HepG2 (cell line): ENCODE results near the gene PLB1.

ENCODE experiments used
- ZBTB42 ChIP-seq: sonication (generic); formaldehyde crosslinking; IDR thresholded peaks from 2 replicates; pipeline ENCODE4 v1.5.0; 2020; ENCODE audit warnings: mild to moderate bottlenecking, missing genetic modification reagents
- TF ChIP-seq, protein P1 (sequence below): sonication (generic); formaldehyde crosslinking; IDR thresholded peaks from 2 replicates; pipeline ENCODE4 v1.5.0; 2020; ENCODE audit warnings: mild to moderate bottlenecking, missing genetic modification reagents, moderate library complexity
- TF ChIP-seq, protein P2 (sequence below): sonication (generic); formaldehyde crosslinking; IDR thresholded peaks from 2 replicates; pipeline ENCODE4 v1.4.0; 2020; ENCODE audit warnings: missing genetic modification reagents

DNA sequence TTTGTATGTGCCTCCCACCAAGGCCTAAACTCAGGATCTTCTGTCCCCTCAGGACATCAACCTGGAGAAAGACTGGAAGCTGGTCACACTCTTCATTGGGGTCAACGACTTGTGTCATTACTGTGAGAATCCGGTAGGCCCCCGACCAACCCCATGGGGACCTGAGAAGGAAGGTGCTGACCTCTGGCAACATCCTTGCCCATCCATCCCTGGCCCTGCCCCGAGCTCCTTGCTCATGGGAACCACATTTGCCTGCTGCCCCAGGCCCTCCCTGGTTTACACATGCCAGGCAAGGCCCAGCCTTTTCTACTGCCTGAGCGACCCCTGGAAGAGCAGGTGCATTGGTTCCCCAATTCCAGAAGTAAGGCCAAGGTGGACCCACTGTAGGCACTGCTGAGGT, 130.5 kb downstream of the PLB1 start:
- TF ChIP-seq, protein P1, sequence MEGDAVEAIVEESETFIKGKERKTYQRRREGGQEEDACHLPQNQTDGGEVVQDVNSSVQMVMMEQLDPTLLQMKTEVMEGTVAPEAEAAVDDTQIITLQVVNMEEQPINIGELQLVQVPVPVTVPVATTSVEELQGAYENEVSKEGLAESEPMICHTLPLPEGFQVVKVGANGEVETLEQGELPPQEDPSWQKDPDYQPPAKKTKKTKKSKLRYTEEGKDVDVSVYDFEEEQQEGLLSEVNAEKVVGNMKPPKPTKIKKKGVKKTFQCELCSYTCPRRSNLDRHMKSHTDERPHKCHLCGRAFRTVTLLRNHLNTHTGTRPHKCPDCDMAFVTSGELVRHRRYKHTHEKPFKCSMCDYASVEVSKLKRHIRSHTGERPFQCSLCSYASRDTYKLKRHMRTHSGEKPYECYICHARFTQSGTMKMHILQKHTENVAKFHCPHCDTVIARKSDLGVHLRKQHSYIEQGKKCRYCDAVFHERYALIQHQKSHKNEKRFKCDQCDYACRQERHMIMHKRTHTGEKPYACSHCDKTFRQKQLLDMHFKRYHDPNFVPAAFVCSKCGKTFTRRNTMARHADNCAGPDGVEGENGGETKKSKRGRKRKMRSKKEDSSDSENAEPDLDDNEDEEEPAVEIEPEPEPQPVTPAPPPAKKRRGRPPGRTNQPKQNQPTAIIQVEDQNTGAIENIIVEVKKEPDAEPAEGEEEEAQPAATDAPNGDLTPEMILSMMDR (CRISPR knock-in tag), result no peak
- TF ChIP-seq, protein P2, sequence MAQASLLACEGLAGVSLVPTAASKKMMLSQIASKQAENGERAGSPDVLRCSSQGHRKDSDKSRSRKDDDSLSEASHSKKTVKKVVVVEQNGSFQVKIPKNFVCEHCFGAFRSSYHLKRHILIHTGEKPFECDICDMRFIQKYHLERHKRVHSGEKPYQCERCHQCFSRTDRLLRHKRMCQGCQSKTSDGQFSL, result no peak
- TF ChIP-seq ZBTB42 (CRISPR knock-in tag), result no peak
